Epithelial cell of prostate (primary cell): ENCODE measurements around the gene TNRC6B.
"Not testable (repeated sequence)": the region's sequence is repeated elsewhere in the genome, so short reads cannot be mapped to it uniquely, and the experiment has no call there.

ENCODE experiments used
- DNase-seq: peaks from one replicate; pipeline ENCODE4 v3.0.0-alpha.2; 2011; ENCODE audit warnings: low read depth, low spot score
- H3K27ac ChIP-seq: fragments of 450-650 bp; 2 replicates; pipeline ENCODE4 v1.5.1; 2017; ENCODE audit warnings: mild to moderate bottlenecking

Gene TNRC6B

GRCh38 chr22:40210818-40211217 is 33.1 kb downstream of the TNRC6B start:
- no peak overlapping the region for H3K27ac ChIP-seq

GRCh38 chr22:40211476-40212054 is 33.8 kb downstream of the TNRC6B start:
- no peak for DNase-seq
- no peak overlapping the region for H3K27ac ChIP-seq

More at GRCh38 chr22:40210818-40211217, 33.1 kb downstream of the TNRC6B start:
- no peak for DNase-seq

- no peak overlapping the region for H3K27ac ChIP-seq
- no peak for DNase-seq
Measured at GRCh38 chr22:40212121-40212520, 34.4 kb downstream of the TNRC6B start.

GRCh38 chr22:40213478-40213877 is 35.8 kb downstream of the TNRC6B start:
- no peak for DNase-seq
- H3K27ac ChIP-seq = no peak overlapping the region

- no peak for DNase-seq
- H3K27ac ChIP-seq = no peak overlapping the region
Measured at GRCh38 chr22:40215266-40215665, 37.5 kb downstream of the TNRC6B start.

- H3K27ac ChIP-seq = no peak overlapping the region
- no peak for DNase-seq
Measured at GRCh38 chr22:40216041-40216756, 38.5 kb downstream of the TNRC6B start.

GRCh38 chr22:40218152-40218551 is 40.4 kb downstream of the TNRC6B start:
- DNase-seq = no peak
- H3K27ac ChIP-seq = no peak overlapping the region

- no peak for DNase-seq
- no peak overlapping the region for H3K27ac ChIP-seq
Measured at GRCh38 chr22:40218723-40219294, 41.1 kb downstream of the TNRC6B start.

- DNase-seq = no peak
- H3K27ac ChIP-seq = peak overlapping the region; percentile 74
Measured at GRCh38 chr22:40220316-40221054, 42.8 kb downstream of the TNRC6B start.

- DNase-seq = no peak
- peak overlapping the region; percentile 74 for H3K27ac ChIP-seq
Measured at GRCh38 chr22:40221055-40221414, 43.3 kb downstream of the TNRC6B start.

GRCh38 chr22:40222979-40223378 is 45.3 kb downstream of the TNRC6B start:
- DNase-seq = not testable (repeated sequence)

GRCh38 chr22:40224702-40225101 is 47.0 kb downstream of the TNRC6B start:
- no peak for DNase-seq
- H3K27ac ChIP-seq = no peak overlapping the region

More at GRCh38 chr22:40222979-40223378, 45.3 kb downstream of the TNRC6B start:
- not testable (repeated sequence) for H3K27ac ChIP-seq

- no peak for DNase-seq
- H3K27ac ChIP-seq = no peak overlapping the region
Measured at GRCh38 chr22:40226620-40227019, 48.9 kb downstream of the TNRC6B start.

GRCh38 chr22:40231618-40232313 is 54.0 kb downstream of the TNRC6B start:
- no peak overlapping the region for H3K27ac ChIP-seq

GRCh38 chr22:40232624-40233023 is 54.9 kb downstream of the TNRC6B start:
- DNase-seq = no peak
- H3K27ac ChIP-seq = no peak overlapping the region

More at GRCh38 chr22:40231618-40232313, 54.0 kb downstream of the TNRC6B start:
- DNase-seq = no peak

GRCh38 chr22:40233886-40234285 is 56.2 kb downstream of the TNRC6B start:
- DNase-seq = no peak
- H3K27ac ChIP-seq = no peak overlapping the region

GRCh38 chr22:40234658-40235057 is 56.9 kb downstream of the TNRC6B start:
- H3K27ac ChIP-seq = no peak overlapping the region
- no peak for DNase-seq

- no peak for DNase-seq
- no peak overlapping the region for H3K27ac ChIP-seq
Measured at GRCh38 chr22:40235308-40235707, 57.6 kb downstream of the TNRC6B start.

- H3K27ac ChIP-seq = peak overlapping the region; percentile 23
- no peak for DNase-seq
Measured at GRCh38 chr22:40236131-40236665, 58.5 kb downstream of the TNRC6B start.

- no peak overlapping the region for H3K27ac ChIP-seq
- DNase-seq = no peak
Measured at GRCh38 chr22:40237241-40237640, 59.5 kb downstream of the TNRC6B start.
